PC-3 (cell line): Measurements from ENCODE around the gene SLC35D1. TPM values are rescaled to one million over a fixed set of nuclear protein-coding genes. Genes with fewer than 3 reads are reported as not detected.

Experiments
- ATAC-seq: fragments of 200-7000 bp; cut with Tn5 transposase; 2 replicates; pipeline ENCODE4 v1.9.1; 2020; ENCODE audit warnings: mild to moderate bottlenecking, moderate library complexity
- BruUV-seq: library from RNA; stranded (reverse); fragments of 400-500 nt; replicated peaks from 2 replicates; lab custom pipeline; 2021; lab: Mats Ljungman, UMichigan
- CTCF ChIA-PET: fragments of 300-600 bp; sonication (Branson Sonifier 250); formaldehyde crosslinking; loops from one replicate; lab custom pipeline; 2022; ENCODE audit warnings: antibody characterized with exemption; lab: Charles Lee
- POLR2A ChIA-PET: fragments of 300-600 bp; sonication (Branson Sonifier 250); formaldehyde crosslinking; loops from one replicate; lab custom pipeline; 2022; ENCODE audit warnings: antibody characterized with exemption; ENCODE audit not compliant: unreplicated experiment; lab: Charles Lee
- DNase-seq: peaks from one replicate; pipeline ENCODE4 v3.0.0-alpha.2; 2015
- H2AFZ ChIP-seq: fragments of 300-600 bp; sonication (generic); 2 replicates; pipeline ENCODE4 v1.6.0; 2016; ENCODE audit warnings: antibody characterized with exemption, low read length
- H3F3A ChIP-seq: fragments of 300-600 bp; sonication (generic); one replicate; pipeline ENCODE4 v1.6.0; 2017; ENCODE audit warnings: antibody characterized with exemption, low read length, control low read depth, mild to moderate bottlenecking; ENCODE audit not compliant: unreplicated experiment
- H3K27ac ChIP-seq: fragments of 300-600 bp; sonication (generic); 2 replicates; pipeline ENCODE4 v1.5.1; 2016; ENCODE audit warnings: mild to moderate bottlenecking, low read length
- H3K27me3 ChIP-seq: fragments of 300-600 bp; sonication (generic); 2 replicates; pipeline ENCODE4 v1.6.1; 2016; ENCODE audit warnings: low read length, mixed read lengths
- H3K36me3 ChIP-seq: fragments of 300-600 bp; sonication (generic); 2 replicates; pipeline ENCODE4 v1.6.1; 2016; ENCODE audit warnings: low read depth, mixed run types, low read length, mixed read lengths
- H3K4me1 ChIP-seq: fragments of 300-600 bp; sonication (generic); 2 replicates; pipeline ENCODE4 v1.5.1; 2016; ENCODE audit warnings: low read length; ENCODE audit not compliant: insufficient read depth
- H3K4me2 ChIP-seq: fragments of 300-600 bp; sonication (generic); 2 replicates; pipeline ENCODE4 v1.6.0; 2016; ENCODE audit warnings: low read length
- H3K4me3 ChIP-seq: fragments of 300-600 bp; sonication (generic); 2 replicates; pipeline ENCODE4 v1.5.1; 2016; ENCODE audit warnings: mild to moderate bottlenecking, low read length, mixed read lengths
- H3K79me2 ChIP-seq: fragments of 300-600 bp; sonication (generic); 2 replicates; pipeline ENCODE4 v1.6.1; 2017; ENCODE audit warnings: low read length, mixed read lengths
- H3K9ac ChIP-seq: fragments of 300-600 bp; sonication (generic); 2 replicates; pipeline ENCODE4 v1.6.0; 2016; ENCODE audit warnings: mild to moderate bottlenecking, low read length
- H3K9me2 ChIP-seq: fragments of 300-600 bp; sonication (generic); replicated peaks from 2 replicates; pipeline ENCODE4 v1.6.1; 2016; ENCODE audit warnings: mixed run types, low read length, mixed read lengths
- H3K9me3 ChIP-seq: fragments of 300-600 bp; sonication (generic); 2 replicates; pipeline ENCODE4 v1.6.1; 2016; ENCODE audit warnings: low read length, mixed read lengths
- H4K20me1 ChIP-seq: fragments of 300-600 bp; sonication (generic); 2 replicates; pipeline ENCODE4 v1.6.1; 2016; ENCODE audit warnings: low read length, mixed read lengths
- CTCF ChIP-seq: fragments of 300-600 bp; sonication (generic); conservative IDR thresholded peaks from 2 replicates; pipeline ENCODE4 v1.5.1; 2017; ENCODE audit warnings: antibody characterized with exemption, low read depth, mild to moderate bottlenecking, low read length
- EZH2 ChIP-seq: fragments of 300-600 bp; sonication (generic); IDR thresholded peaks from one replicate; pipeline ENCODE4 v1.6.1; 2017; ENCODE audit warnings: antibody characterized with exemption, mild to moderate bottlenecking, low read length; ENCODE audit not compliant: unreplicated experiment
- EZH2phosphoT487 ChIP-seq: fragments of 300-600 bp; sonication (generic); IDR thresholded peaks from 2 replicates; pipeline ENCODE4 v1.6.1; 2018; ENCODE audit warnings: mild to moderate bottlenecking, antibody characterized with exemption, low read length, borderline replicate concordance
- intact Hi-C: fragments of 100-400 bp; cut with micrococcal nuclease; formaldehyde crosslinking; loops from 2 replicates; pipeline ENCODE4 v1.9.0; 2023
- total RNA-seq: library from RNA; depleted of rRNA; stranded (reverse); fragments of >200 nt; gene quantifications from 2 replicates; pipeline ENCODE4 v1.2.3, GENCODE V29; 2014

Gene SLC35D1
- total RNA-seq, 1 experiment from 2014 or later: 6.1 TPM

GRCh38 chr1:67029472-67029871, 24.5 kb downstream of the SLC35D1 start:
- Histone ChIP-seq H3K36me3 (no peaks in the 10 kb centered on the region), H3K4me2 (no peak overlapping the region), H3K27ac (no peak overlapping the region), H3K4me1 (no peaks in the 10 kb centered on the region), H3K4me3 (no peak overlapping the region), H3K79me2 (no peaks in the 10 kb centered on the region), H3F3A (no peaks in the 10 kb centered on the region), H4K20me1 (no peaks in the 10 kb centered on the region), H3K9me2 (no peaks in the 10 kb centered on the region), H3K9ac (no peak overlapping the region), H3K9me3 (no peaks in the 10 kb centered on the region), H2AFZ (no peak overlapping the region), H3K27me3 (no peaks in the 10 kb centered on the region)
- POLR2A ChIA-PET: no interaction called here
- CTCF ChIA-PET: no interaction called here
- TF ChIP-seq CTCF: no peak
- no peak for TF ChIP-seq EZH2
- no peak for TF ChIP-seq EZH2phosphoT487
- no TSS peak for BruUV-seq
- intact Hi-C loops: no loop called here
- DNase-seq: no peak
- no peak for ATAC-seq

- POLR2A ChIA-PET: no interaction called here
- intact Hi-C loops: no loop called here
- H3K9ac ChIP-seq: no peak overlapping the region
- ATAC-seq (no peak), DNase-seq (no peak)
- no peaks in the 10 kb centered on the region for H3K9me3 ChIP-seq
- H3K27ac ChIP-seq: no peak overlapping the region
- CTCF ChIA-PET: no interaction called here
- H4K20me1 ChIP-seq: no peaks in the 10 kb centered on the region
- no peak overlapping the region for H2AFZ ChIP-seq
- no peaks in the 10 kb centered on the region for H3K4me1 ChIP-seq
- no peaks in the 10 kb centered on the region for H3F3A ChIP-seq
- BruUV-seq: no TSS peak
- H3K27me3 ChIP-seq: no peaks in the 10 kb centered on the region
- no peaks in the 10 kb centered on the region for H3K36me3 ChIP-seq
- H3K79me2 ChIP-seq: no peaks in the 10 kb centered on the region
- TF ChIP-seq EZH2: no peak
- no peak for TF ChIP-seq CTCF
- TF ChIP-seq EZH2phosphoT487: no peak
- H3K9me2 ChIP-seq: no peaks in the 10 kb centered on the region
- H3K4me2 ChIP-seq: no peak overlapping the region
- no peak overlapping the region for H3K4me3 ChIP-seq
Observed at GRCh38 chr1:67020765-67021164, 33.2 kb downstream of the SLC35D1 start.

- Histone ChIP-seq H3K4me2 (no peak overlapping the region), H3K27ac (no peak overlapping the region), H3K27me3 (no peaks in the 10 kb centered on the region)
Observed at GRCh38 chr1:67020304-67020703, 33.6 kb downstream of the SLC35D1 start.

More at GRCh38 chr1:67020304-67020703, 33.6 kb downstream of the SLC35D1 start:
- ChIA-PET CTCF (no interaction called here), POLR2A (no interaction called here)
- Histone ChIP-seq H2AFZ (no peak overlapping the region), H3K4me1 (no peaks in the 10 kb centered on the region), H3K36me3 (no peaks in the 10 kb centered on the region), H3K9ac (no peak overlapping the region), H4K20me1 (no peaks in the 10 kb centered on the region), H3K4me3 (no peak overlapping the region), H3K9me2 (no peaks in the 10 kb centered on the region), H3K9me3 (no peaks in the 10 kb centered on the region), H3K79me2 (no peaks in the 10 kb centered on the region), H3F3A (no peaks in the 10 kb centered on the region)
- BruUV-seq: no TSS peak
- TF ChIP-seq EZH2 (no peak), CTCF (no peak), EZH2phosphoT487 (no peak)
- intact Hi-C loops: no loop called here
- DNase-seq: no peak
- no peak for ATAC-seq
